HEK293T (cell line): Measurements from ENCODE around the gene PACRG.

Experiments used
- CTCF ChIA-PET: fragments of 350-600 bp; formaldehyde crosslinking; extraction: SDS; loops from one replicate; lab custom pipeline; 2021; ENCODE audit warnings: antibody characterized with exemption, inconsistent platforms; lab: Yijun Ruan, JAX
- POLR2A ChIA-PET: fragments of 350-600 bp; formaldehyde crosslinking; extraction: SDS; loops from one replicate; lab custom pipeline; 2020; ENCODE audit warnings: antibody characterized with exemption, inconsistent platforms; lab: Yijun Ruan, JAX
- DNase-seq: peaks from one replicate; pipeline ENCODE4 v3.0.0; 2012; ENCODE audit warnings: mixed read lengths; ENCODE audit errors: extremely low spot score
- ARNT ChIP-seq: fragments of 450-650 bp; IDR thresholded peaks from 2 replicates; pipeline ENCODE4 v1.6.1; 2017; ENCODE audit warnings: mild to moderate bottlenecking
- BHLHE40 ChIP-seq: fragments of 450-650 bp; IDR thresholded peaks from 2 replicates; pipeline ENCODE4 v1.6.1; 2016; ENCODE audit warnings: mild to moderate bottlenecking, moderate library complexity, borderline replicate concordance
- CTBP1 ChIP-seq: fragments of 450-650 bp; IDR thresholded peaks from 2 replicates; pipeline ENCODE4 v1.6.1; 2016; ENCODE audit warnings: borderline replicate concordance
- ELF4 ChIP-seq: fragments of 450-650 bp; IDR thresholded peaks from 2 replicates; pipeline ENCODE4 v1.6.1; 2017; ENCODE audit warnings: antibody characterized with exemption
- FOXA1 ChIP-seq: fragments of 450-650 bp; IDR thresholded peaks from 2 replicates; pipeline ENCODE4 v1.6.1; 2016; ENCODE audit warnings: mild to moderate bottlenecking
- FOXK2 ChIP-seq: fragments of 450-650 bp; IDR thresholded peaks from 2 replicates; pipeline ENCODE4 v1.6.1; 2016; ENCODE audit warnings: mild to moderate bottlenecking
- FOXM1 ChIP-seq: fragments of 450-650 bp; IDR thresholded peaks from 2 replicates; pipeline ENCODE4 v1.6.1; 2017; ENCODE audit warnings: mild to moderate bottlenecking, borderline replicate concordance
- HDGF ChIP-seq: fragments of 450-650 bp; IDR thresholded peaks from 2 replicates; pipeline ENCODE4 v1.6.1; 2017; ENCODE audit warnings: antibody characterized with exemption, borderline replicate concordance
- L3MBTL2 ChIP-seq: fragments of 450-650 bp; conservative IDR thresholded peaks from 2 replicates; pipeline ENCODE4 v1.6.1; 2016; ENCODE audit warnings: mild to moderate bottlenecking
- LEF1 ChIP-seq: fragments of 450-650 bp; IDR thresholded peaks from 2 replicates; pipeline ENCODE4 v1.6.1; 2017; ENCODE audit warnings: mild to moderate bottlenecking, borderline replicate concordance
- NFRKB ChIP-seq: fragments of 450-650 bp; IDR thresholded peaks from 2 replicates; pipeline ENCODE4 v1.6.1; 2016; ENCODE audit warnings: mild to moderate bottlenecking, moderate library complexity
- SP1 ChIP-seq: fragments of 450-650 bp; IDR thresholded peaks from 2 replicates; pipeline ENCODE4 v1.6.1; 2017
- SUZ12 ChIP-seq: fragments of 450-650 bp; IDR thresholded peaks from 2 replicates; pipeline ENCODE4 v1.6.1; 2016; ENCODE audit warnings: mild to moderate bottlenecking
- TARDBP ChIP-seq: fragments of 450-650 bp; IDR thresholded peaks from 2 replicates; pipeline ENCODE4 v1.6.1; 2016
- ZNF384 ChIP-seq: fragments of 450-650 bp; IDR thresholded peaks from 2 replicates; pipeline ENCODE4 v1.6.1; 2016
- TF ChIP-seq, protein P1 (sequence below): fragments of 450-650 bp; IDR thresholded peaks from 2 replicates; pipeline ENCODE4 v1.6.1; 2016

The PACRG gene

DNA sequence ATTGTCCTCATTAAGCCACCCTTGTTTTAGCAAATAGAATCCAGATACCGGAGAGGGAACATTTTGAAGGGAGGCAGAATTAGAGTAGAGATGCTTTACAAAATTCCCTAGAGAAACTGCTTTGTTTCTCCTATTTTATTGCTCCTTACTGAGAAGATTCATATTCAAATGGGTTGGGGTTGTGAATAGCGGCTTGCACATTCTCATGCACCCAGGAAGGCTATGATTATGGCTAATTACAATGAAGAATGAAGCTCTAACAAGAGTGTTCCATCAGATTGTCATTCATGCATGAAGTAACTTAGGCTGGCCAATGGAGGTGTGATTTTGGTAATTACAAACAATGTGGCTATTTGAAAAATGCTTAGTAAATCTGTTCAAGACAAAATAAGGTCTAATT is 129.6 kb downstream of the PACRG start:
- POLR2A ChIA-PET: no interaction called here
- CTCF ChIA-PET: interaction anchor here (0.6 to 1.0 kb wide), 2 partner anchors 123 to 467 kb away, joined by 3 to 4 read pairs; no protein-coding TSS in a partner anchor
- no peak for DNase-seq
- TF ChIP-seq NFRKB: no peak
- TF ChIP-seq, protein P1, sequence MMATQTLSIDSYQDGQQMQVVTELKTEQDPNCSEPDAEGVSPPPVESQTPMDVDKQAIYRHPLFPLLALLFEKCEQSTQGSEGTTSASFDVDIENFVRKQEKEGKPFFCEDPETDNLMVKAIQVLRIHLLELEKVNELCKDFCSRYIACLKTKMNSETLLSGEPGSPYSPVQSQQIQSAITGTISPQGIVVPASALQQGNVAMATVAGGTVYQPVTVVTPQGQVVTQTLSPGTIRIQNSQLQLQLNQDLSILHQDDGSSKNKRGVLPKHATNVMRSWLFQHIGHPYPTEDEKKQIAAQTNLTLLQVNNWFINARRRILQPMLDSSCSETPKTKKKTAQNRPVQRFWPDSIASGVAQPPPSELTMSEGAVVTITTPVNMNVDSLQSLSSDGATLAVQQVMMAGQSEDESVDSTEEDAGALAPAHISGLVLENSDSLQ: no peak
- no peak for TF ChIP-seq ELF4
- TF ChIP-seq LEF1: no peak
- TF ChIP-seq SP1: no peak
- TF ChIP-seq FOXA1: no peak
- TF ChIP-seq CTBP1: no peak
- no peak for TF ChIP-seq FOXK2
- no peak for TF ChIP-seq L3MBTL2
- no peak for TF ChIP-seq TARDBP
- TF ChIP-seq ZNF384: no peak
- TF ChIP-seq ARNT: no peak
- TF ChIP-seq BHLHE40: no peak
- TF ChIP-seq FOXM1: no peak
- no peak for TF ChIP-seq SUZ12
- TF ChIP-seq HDGF: no peak

DNA sequence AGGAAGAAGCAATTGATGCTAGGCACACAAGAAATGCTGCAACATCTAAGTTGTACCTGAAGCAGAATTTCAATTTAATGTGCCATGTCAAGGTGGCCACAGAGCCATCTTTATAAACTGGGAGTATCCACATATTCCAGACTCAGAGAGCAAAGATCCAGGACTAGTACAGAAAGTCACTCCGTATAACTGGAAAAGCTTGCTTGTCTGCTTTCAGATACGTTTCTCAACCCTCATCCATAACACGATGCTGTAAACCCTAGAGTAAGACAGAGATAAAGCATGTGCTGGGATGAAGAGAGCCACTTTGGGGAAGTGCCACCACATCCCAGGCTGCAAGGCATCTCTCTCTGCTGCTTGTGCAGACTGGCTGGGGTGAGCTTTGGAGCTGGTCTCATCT is 134.7 kb downstream of the PACRG start:
- POLR2A ChIA-PET: no interaction called here
- CTCF ChIA-PET: no interaction called here
- DNase-seq: no peak
- TF ChIP-seq BHLHE40: no peak

DNA sequence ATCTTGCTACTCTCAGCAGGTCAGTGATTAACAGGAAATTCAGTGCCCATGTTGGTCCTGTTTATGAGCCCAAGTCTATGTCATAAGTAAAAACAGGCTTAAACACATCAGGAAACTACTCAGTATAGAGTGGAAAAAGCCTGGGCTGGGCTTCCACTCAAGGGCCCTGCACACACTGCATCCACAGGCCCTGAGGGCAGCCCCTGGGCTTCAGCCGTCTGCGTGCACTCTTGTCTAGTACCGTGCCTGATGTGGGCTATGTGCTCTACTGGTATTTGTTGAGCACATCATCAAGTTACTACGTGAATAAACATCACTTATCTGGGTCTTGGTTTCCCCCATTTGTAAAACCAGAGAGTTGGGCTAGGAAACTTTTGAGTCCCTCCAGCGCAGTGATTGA is 135.2 kb downstream of the PACRG start:
- CTCF ChIA-PET: no interaction called here
- DNase-seq: no peak

DNA sequence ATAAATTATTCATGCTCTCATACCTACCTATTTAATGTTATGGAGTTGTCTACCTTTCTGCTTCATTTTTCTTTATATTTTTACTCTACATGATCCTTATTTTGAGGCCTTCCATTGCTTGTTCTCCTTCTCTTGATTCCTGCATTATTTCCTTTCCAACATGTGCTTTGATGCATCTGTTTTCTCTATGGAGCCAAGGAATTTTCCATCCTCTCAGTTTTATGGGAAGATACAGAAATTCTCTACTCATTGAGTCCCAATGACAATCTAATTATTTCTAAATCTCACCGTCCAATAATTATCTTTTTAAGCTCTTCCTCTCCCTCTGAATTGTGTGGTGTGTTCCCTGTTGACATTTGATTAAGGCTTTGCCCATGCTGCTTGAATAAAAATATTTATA is 136.0 kb downstream of the PACRG start:
- no peak for TF ChIP-seq ARNT
- no peak for TF ChIP-seq BHLHE40
- no peak for TF ChIP-seq FOXM1
- TF ChIP-seq TARDBP: no peak
- TF ChIP-seq L3MBTL2: no peak
- TF ChIP-seq HDGF: no peak
- TF ChIP-seq SP1: no peak
- no peak for TF ChIP-seq FOXA1
- TF ChIP-seq, protein P1: no peak
- TF ChIP-seq LEF1: no peak
- TF ChIP-seq ELF4: no peak
- no peak for TF ChIP-seq SUZ12
- TF ChIP-seq FOXK2: no peak
- TF ChIP-seq ZNF384: no peak
- TF ChIP-seq CTBP1: no peak
- TF ChIP-seq NFRKB: no peak
- CTCF ChIA-PET: no interaction called here
- no peak for DNase-seq
- POLR2A ChIA-PET: no interaction called here

More for the DNA sequence above, 135.2 kb downstream of the PACRG start:
- TF ChIP-seq SP1: no peak
- no peak for TF ChIP-seq ZNF384
- no peak for TF ChIP-seq SUZ12
- no peak for TF ChIP-seq LEF1
- no peak for TF ChIP-seq CTBP1
- no peak for TF ChIP-seq FOXM1
- TF ChIP-seq ELF4: no peak
- POLR2A ChIA-PET: no interaction called here

DNA sequence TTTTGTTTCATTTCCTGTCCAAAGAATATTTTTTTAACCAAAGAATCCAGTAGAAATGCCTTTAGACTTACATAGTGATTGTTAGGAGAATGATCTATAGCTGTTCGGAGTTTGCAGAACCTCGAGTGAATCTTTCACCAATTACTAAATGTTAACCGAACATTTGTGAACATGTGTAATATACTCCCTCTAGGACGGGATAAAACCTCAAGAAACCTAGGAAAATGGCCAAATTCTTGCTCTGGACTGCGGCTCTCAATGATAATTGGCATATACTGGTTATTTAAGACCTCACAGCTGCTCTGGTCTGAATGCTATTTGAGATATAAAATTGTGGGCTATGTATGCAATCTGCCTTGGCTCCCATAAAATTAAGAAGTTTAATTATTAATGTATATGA is 137.1 kb downstream of the PACRG start:
- no peak for TF ChIP-seq SUZ12
- no peak for TF ChIP-seq NFRKB
- TF ChIP-seq HDGF: no peak
- TF ChIP-seq ZNF384: no peak
- no peak for TF ChIP-seq TARDBP
- no peak for TF ChIP-seq LEF1
- TF ChIP-seq FOXK2: no peak
- TF ChIP-seq, protein P1: no peak
- no peak for TF ChIP-seq FOXM1
- TF ChIP-seq BHLHE40: no peak
- TF ChIP-seq L3MBTL2: no peak
- no peak for TF ChIP-seq ELF4
- TF ChIP-seq ARNT: no peak
- no peak for TF ChIP-seq FOXA1
- TF ChIP-seq CTBP1: no peak
- no peak for TF ChIP-seq SP1
- DNase-seq: no peak
- CTCF ChIA-PET: interaction anchor here (0.5 kb wide), 1 partner anchor 1991 kb away, joined by 3 read pairs; no protein-coding TSS in a partner anchor
- POLR2A ChIA-PET: no interaction called here

DNA sequence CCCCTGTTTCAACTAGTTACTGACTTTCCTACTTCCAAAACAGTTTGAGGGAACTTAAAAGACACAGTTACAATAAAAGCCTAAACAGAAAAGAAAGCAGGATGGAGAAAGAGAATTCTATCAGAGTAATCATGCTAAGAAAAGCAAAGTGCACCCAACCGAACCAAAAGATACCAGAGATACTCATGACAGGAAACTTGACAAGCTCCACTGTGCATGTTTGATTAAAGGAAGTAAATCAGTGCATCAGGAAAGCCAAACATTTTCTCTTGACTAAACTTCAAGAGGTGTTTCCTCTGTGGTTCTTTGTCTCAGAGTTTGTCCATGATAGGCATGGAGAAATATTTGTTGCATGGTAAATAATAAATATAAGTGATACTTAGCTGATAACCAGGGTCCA is 138.9 kb downstream of the PACRG start:
- DNase-seq: no peak
- no peak for TF ChIP-seq HDGF
- no peak for TF ChIP-seq TARDBP
- TF ChIP-seq ARNT: no peak
- TF ChIP-seq ZNF384: no peak
- TF ChIP-seq SP1: no peak
- TF ChIP-seq LEF1: no peak
- TF ChIP-seq, protein P1: no peak
- TF ChIP-seq L3MBTL2: no peak
- no peak for TF ChIP-seq BHLHE40
- no peak for TF ChIP-seq ELF4
- TF ChIP-seq FOXA1: no peak
- TF ChIP-seq FOXM1: no peak
- POLR2A ChIA-PET: no interaction called here
- CTCF ChIA-PET: no interaction called here
